ENCODE data around the gene ANXA11. TPM values are rescaled to one million over a fixed set of nuclear protein-coding genes. Genes with fewer than 3 reads are reported as not detected.

Gene ANXA11
- total and polyA plus RNA-seq, 2 of the 8 experiments (the other 6 are each of a cell fraction or from before 2014, with no cell fraction given), result 40.5 to 84.9 TPM

DNA sequence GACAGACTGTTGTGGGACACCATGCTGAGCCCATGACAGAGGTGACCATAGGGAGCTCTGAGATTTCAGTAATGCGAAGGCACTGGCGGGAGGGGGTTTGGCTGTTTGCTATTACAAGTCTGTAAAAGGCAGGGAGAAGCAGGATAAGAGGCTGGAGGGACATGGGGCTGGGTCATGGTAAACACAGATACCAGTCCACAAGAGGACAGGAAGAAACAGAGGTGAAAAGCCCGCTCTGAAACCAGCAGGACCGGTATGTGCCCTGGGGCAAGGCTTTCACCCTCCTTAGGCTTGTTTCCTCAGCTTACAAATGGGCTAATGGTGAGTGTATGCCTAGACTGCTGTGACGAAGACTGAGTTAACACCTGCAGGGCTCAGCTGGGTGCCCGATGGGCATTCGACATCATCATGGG is 34.1 kb downstream of the ANXA11 start:
- ChIA-PET POLR2A (ENCODE audit: partially characterized antibody) (interaction anchor here (0.6 to 2.6 kb wide), 4 partner anchors 9 to 33 kb away, joined by 3 to 8 read pairs (median 3); partner anchors contain the start of gene ANXA11), CTCF (ENCODE audit: partially characterized antibody) (interaction anchor here (0.6 to 3.6 kb wide), 12 partner anchors 9 to 125 kb away, joined by 3 to 20 read pairs (median 4); partner anchors contain the start of gene ANXA11)
- no peak overlapping the region for H4K5ac ChIP-seq (ENCODE audit: insufficient read length, low read depth, low read length)
- no peak overlapping the region for H4K8ac ChIP-seq (ENCODE audit: extremely low read depth, insufficient read depth, low read length)
- H2BK20ac ChIP-seq (ENCODE audit: low read length), result no peak overlapping the region
- H2BK15ac ChIP-seq (ENCODE audit: low read length), result no peak overlapping the region
- H3K23ac ChIP-seq (ENCODE audit: insufficient read length), result no peak overlapping the region
- H3K4me1 ChIP-seq (replicated peaks in 1 of 4; ENCODE audit: control insufficient read depth in 3 of 4, insufficient read depth in 4 of 4, low read length in 3 of 4), result peaks cover 4 to 16% (median 9%) of the 10 kb centered on the region in 4 experiments
- H3K9ac ChIP-seq (replicated peaks in 1 of 4; ENCODE audit: extremely low read depth in 1 of 4, low read depth in 3 of 4, low read length in 3 of 4), result no peak overlapping the region
- H4K91ac ChIP-seq (replicated peaks; ENCODE audit: insufficient read length, low read length), result no peak overlapping the region
- no peaks in the 10 kb centered on the region for H3K23me2 ChIP-seq (ENCODE audit: low read depth, low read length)
- no peak overlapping the region for H3K4me3 ChIP-seq (ENCODE audit: extremely low read depth in 1 of 4, insufficient read depth in 2 of 4, low read depth in 3 of 4, low read length in 4 of 4)
- H3K79me1 ChIP-seq (ENCODE audit: low read depth, low read length), result peaks cover 4% of the 10 kb centered on the region
- peak overlapping the region in 1 of 2 experiments; percentile 24; a peak in 1 of 4 replicates for H3K4me2 ChIP-seq (ENCODE audit: insufficient read depth in 1 of 2, low read depth in 2 of 2, low read length in 2 of 2)
- peaks cover 2% of the 10 kb centered on the region in 2 experiments for H4K20me1 ChIP-seq (replicated peaks in 1 of 2; ENCODE audit: control insufficient read depth in 1 of 2, insufficient read depth in 2 of 2, low read length in 2 of 2)
- no peaks in the 10 kb centered on the region for H3K9me3 ChIP-seq (ENCODE audit: insufficient read depth in 2 of 2, low read depth in 1 of 2, low read length in 1 of 2)
- no peak overlapping the region for H2BK12ac ChIP-seq (ENCODE audit: low read depth, low read length)
- no peak overlapping the region for H3K27ac ChIP-seq (ENCODE audit: low read depth, low read length)
- FAIRE-seq, result no peak
- H3K4ac ChIP-seq (replicated peaks; ENCODE audit: insufficient read length, low read depth, low read length), result no peak overlapping the region
- H2AFZ ChIP-seq (ENCODE audit: low read length), result no peak overlapping the region
- H2BK120ac ChIP-seq (replicated peaks; ENCODE audit: low read depth, low read length), result no peak overlapping the region
- no peak overlapping the region for H2AK5ac ChIP-seq (ENCODE audit: low read depth, low read length)
- H2BK5ac ChIP-seq (ENCODE audit: low read depth, low read length), result no peak overlapping the region
- no peaks in the 10 kb centered on the region for H3K27me3 ChIP-seq (replicated peaks in 1 of 4; ENCODE audit: control insufficient read depth in 3 of 4, extremely low read depth in 1 of 4, insufficient read depth in 3 of 4, low read length in 3 of 4)
- no peak overlapping the region for H3K56ac ChIP-seq (replicated peaks; ENCODE audit: insufficient read length, low read depth, low read length)
- no peaks in the 10 kb centered on the region for H3K79me2 ChIP-seq (ENCODE audit: control insufficient read depth in 1 of 2, insufficient read depth in 2 of 2, low read length in 2 of 2)
- 82% methylated on average over 7 of the region's 7 CpGs; no CpG with 5 or more reads in 1 of the 2 experiments for WGBS, 2 experiments (ENCODE audit: extremely low coverage in 1 of 2, insufficient coverage in 1 of 2, insufficient read length in 1 of 2, insufficient replicate concordance in 2 of 2, low coverage in 1 of 2, low lambda C conversion rate in 2 of 2, missing lambda C conversion rate in 1 of 2)
- no peaks in the 10 kb centered on the region for H3K36me3 ChIP-seq (ENCODE audit: control insufficient read depth in 2 of 4, insufficient read depth in 4 of 4, low read length in 3 of 4)
- H3K14ac ChIP-seq (ENCODE audit: insufficient read length), result no peak overlapping the region
- no peak for DNase-seq (ENCODE audit: low read depth in 1 of 2, low spot score in 2 of 2)
- no peak overlapping the region for H3K18ac ChIP-seq (ENCODE audit: extremely low read depth, low read length)
- TF ChIP-seq ZNF274 (IDR thresholded peaks at IDR 0.05; ENCODE audit: borderline replicate concordance, extremely low read depth, low read length), result no peak
- TF ChIP-seq CHD1 (IDR thresholded peaks at IDR 0.05; ENCODE audit: low read depth, low read length), result no peak
